Fibroblast of mammary gland (primary cell): Measurements from ENCODE around the gene KPNA1.
A peak's percentile ranks its signal among the peaks of the same experiment; 100 is the strongest.

Experiments used
- DNase-seq: peaks from one replicate; pipeline ENCODE4 v3.0.0-alpha.2; 2010; ENCODE audit warnings: low read depth
- H3K4me3 ChIP-seq: 2 replicates; pipeline ENCODE4 v1.5.1; 2011; ENCODE audit warnings: low read depth, mild to moderate bottlenecking, low read length, moderate library complexity; ENCODE audit not compliant: control insufficient read depth
- TF ChIP-seq, protein P1 (sequence below): conservative IDR thresholded peaks from 2 replicates; pipeline ENCODE4 v1.5.1; 2011; ENCODE audit warnings: low read depth, low read length, inconsistent platforms; ENCODE audit not compliant: control insufficient read depth, insufficient read depth

The KPNA1 gene

DNA sequence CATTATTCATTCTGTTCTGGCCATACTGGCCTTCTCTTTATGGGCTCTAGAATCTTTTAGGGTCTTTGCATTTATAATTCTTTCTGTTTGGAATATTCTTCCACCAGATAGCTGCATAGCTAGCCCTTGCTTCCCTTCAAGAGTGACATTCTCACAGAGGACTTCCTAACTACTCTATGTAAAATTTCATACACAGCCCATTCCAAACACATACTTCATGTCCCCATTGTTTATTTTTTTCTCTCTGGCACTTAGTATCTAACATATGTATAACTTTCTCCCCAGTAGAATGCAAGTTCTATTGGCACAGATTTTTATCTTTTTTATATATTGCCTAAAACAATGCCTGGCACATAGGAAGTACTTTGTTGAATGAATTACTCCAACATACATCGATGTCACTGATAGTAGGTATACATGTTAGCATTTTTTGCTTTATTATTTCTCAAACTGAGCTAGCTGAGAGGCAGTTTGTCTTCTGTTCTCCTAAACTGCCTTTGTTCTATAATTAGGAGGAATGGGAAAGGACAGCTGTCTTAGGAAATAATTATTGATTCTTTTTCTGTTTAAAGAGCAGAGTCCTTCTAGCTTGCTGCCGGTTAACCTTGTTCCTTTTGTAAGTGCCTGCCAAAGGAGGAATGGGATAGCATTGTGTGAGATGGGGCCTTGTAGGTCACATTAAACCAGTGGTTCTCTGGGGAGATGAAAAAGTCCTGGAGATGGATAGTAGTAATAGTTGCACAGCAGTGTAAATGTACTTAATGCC is 122.9 kb downstream of the KPNA1 start:
- no peak for DNase-seq
- TF ChIP-seq, protein P1, sequence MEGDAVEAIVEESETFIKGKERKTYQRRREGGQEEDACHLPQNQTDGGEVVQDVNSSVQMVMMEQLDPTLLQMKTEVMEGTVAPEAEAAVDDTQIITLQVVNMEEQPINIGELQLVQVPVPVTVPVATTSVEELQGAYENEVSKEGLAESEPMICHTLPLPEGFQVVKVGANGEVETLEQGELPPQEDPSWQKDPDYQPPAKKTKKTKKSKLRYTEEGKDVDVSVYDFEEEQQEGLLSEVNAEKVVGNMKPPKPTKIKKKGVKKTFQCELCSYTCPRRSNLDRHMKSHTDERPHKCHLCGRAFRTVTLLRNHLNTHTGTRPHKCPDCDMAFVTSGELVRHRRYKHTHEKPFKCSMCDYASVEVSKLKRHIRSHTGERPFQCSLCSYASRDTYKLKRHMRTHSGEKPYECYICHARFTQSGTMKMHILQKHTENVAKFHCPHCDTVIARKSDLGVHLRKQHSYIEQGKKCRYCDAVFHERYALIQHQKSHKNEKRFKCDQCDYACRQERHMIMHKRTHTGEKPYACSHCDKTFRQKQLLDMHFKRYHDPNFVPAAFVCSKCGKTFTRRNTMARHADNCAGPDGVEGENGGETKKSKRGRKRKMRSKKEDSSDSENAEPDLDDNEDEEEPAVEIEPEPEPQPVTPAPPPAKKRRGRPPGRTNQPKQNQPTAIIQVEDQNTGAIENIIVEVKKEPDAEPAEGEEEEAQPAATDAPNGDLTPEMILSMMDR, result no peak
- no peak overlapping the region for H3K4me3 ChIP-seq

DNA sequence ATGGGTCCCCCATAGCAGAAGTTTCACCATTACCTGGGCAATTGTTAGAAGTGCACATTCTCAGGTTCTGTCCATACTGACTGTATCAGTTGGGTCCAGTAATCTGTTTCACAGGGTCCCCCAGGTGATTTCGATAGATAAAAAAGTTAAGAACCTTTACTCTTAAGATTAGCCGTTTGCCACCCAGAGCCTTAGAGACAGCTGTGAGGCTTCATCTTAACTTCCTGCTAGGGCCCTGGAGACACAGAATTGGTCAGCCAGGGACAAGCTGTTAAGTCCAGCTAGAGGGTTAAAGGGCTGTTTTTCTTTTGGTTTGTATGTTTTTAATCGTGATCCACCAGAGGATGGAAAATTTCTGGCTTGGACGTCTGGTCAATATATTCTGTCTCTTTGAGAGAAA is 124.1 kb downstream of the KPNA1 start:
- no peak for DNase-seq
- H3K4me3 ChIP-seq, result no peak overlapping the region
- TF ChIP-seq, protein P1, result no peak

DNA sequence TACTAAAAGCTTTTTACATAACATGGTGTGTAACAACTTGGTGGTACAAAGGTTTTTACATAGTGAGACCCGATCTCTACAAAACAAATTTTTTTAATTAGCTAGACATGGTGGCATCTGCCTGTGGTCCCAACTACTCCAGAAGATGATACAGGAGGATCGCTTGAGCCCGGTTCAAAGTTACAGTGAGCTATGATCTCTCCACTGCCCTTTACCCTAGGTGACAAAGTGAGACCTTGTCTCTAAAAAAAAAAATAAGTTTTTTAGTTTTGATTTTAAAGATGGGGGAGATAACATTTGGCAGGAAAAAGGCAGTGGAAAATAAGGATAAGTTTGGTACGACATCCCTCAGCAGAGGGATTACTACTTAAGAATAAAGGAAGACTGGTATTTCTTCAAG is 124.8 kb downstream of the KPNA1 start:
- no peak overlapping the region for H3K4me3 ChIP-seq
- no peak for DNase-seq
- TF ChIP-seq, protein P1, result no peak

DNA sequence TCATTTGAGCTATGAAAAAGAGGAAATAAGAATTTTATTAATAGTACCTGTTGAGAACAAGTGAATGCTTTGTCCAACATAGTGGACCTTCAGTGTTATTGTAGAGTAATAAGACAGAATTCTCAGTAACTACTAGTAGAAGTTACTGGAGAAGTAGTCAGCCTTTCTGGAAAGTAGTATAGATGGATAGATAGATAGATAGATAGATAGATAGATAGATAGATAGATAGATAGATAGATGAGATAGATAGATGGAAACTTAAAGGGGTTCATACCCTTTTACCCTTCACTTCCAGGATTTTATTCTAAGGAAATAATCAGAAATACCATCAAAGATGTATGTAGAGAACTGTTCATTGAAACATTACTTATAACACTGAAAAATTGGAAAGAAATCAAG is 125.5 kb downstream of the KPNA1 start:
- TF ChIP-seq, protein P1, result no peak
- no peak for DNase-seq
- H3K4me3 ChIP-seq, result no peak overlapping the region

DNA sequence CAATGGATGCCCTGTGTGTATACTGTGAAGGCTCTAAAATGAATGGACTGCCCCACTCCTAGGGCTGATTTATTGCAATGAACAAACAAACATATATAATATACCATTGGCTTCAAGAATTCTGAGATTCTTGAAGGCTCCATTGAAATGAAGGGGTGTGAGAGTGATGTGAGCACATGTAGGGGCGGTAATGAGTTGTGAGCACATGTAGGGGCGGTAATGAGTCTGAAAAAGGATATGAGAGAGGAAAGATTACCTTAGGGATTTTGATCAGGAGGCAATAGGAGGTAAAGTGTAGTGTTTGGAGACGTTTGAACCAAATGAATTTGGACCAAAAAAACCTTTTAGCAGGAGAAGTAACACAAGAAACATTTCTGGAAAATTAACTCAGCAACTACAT is 127.0 kb downstream of the KPNA1 start:
- TF ChIP-seq, protein P1, result no peak
- H3K4me3 ChIP-seq, result no peak overlapping the region
- DNase-seq, result no peak

DNA sequence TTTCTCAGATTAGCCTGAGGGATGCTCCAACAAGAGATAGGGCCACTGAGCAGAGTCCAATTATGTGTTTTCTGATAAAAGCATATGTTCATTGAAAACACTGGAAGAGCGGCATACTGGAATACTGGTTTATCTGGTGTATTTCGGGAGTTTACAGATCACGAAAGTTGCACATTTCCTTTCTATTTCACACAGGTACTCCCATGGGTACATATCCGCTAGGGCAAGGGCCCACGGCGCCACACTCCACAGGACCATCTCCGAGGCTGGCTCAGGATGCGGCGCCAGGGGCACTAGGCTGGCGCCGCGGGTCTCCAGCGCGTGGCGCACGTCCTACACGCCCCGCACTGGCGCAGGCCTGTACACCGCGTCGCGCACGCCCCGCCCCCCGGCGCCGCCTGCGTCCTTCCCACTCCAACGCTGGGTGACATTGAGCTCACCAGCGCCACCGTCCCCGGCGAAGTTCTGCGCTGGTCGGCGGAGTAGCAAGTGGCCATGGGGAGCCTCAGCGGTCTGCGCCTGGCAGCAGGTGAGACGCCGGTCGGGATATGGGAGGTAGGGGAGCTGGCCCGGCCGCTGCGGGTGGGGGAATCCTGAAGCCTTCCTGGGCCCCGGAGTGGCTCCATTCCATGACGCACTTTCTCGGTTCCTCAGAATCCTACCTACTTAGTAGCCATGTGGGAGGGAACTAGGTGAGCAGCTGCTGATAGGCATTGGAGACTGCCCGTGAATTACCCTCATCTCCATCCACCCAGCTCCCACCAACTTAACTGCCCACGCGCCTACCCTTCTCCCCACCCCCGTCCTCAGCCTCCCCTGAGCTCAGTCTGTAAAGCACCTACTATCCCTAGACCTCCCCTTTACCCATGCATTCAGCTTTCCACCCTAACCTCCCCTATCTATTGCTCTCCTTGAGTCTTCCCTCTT is 130.7 kb downstream of the KPNA1 start, which contains the start of gene FAM162A:
TSS of gene FAM162A (plus strand) at position 412 of the 927 bp plus-strand sequence. CDS start at position 496, 84 bp downstream.
- H3K4me3 ChIP-seq, result peak within 1 kb of the TSS; percentile 84
- TF ChIP-seq, protein P1, result peak; percentile 13
- DNase-seq, result peak; percentile 78
